Suprapubic skin (tissue), 4 donors: Measurements from ENCODE around the gene RCAN3. TPM values are rescaled to one million over a fixed set of nuclear protein-coding genes. Genes with fewer than 3 reads are reported as not detected.

Experiments used
- DNase-seq, 2 donors: peaks; one replicate each; pipeline ENCODE4 v3.0.0-alpha.2; 2019; ENCODE audit warnings: low spot score in 2 of 2
- H3K27ac ChIP-seq: fragments of 200-600 bp; sonication (generic); one replicate; pipeline ENCODE4 v1.5.1; 2019
- H3K27me3 ChIP-seq: fragments of 200-600 bp; sonication (generic); one replicate; pipeline ENCODE4 v1.5.1; 2019
- H3K36me3 ChIP-seq: fragments of 200-600 bp; sonication (generic); one replicate; pipeline ENCODE4 v1.5.1; 2019
- H3K4me1 ChIP-seq: fragments of 200-600 bp; sonication (generic); one replicate; pipeline ENCODE4 v1.5.1; 2019
- H3K4me3 ChIP-seq: fragments of 200-600 bp; sonication (generic); one replicate; pipeline ENCODE4 v1.5.1; 2019; ENCODE audit warnings: mild to moderate bottlenecking
- H3K9me3 ChIP-seq: fragments of 200-600 bp; sonication (generic); one replicate; pipeline ENCODE4 v1.5.1; 2019
- CTCF ChIP-seq, 2 donors: fragments of 200-600 bp in 1 of 2; fragments of 450-650 bp in 1 of 2; sonication (generic) in 1 of 2; IDR thresholded peaks; one replicate each; pipeline ENCODE4 v1.5.1; 2016 to 2019; ENCODE audit warnings: antibody characterized with exemption in 2 of 2, mild to moderate bottlenecking in 1 of 2, moderate library complexity in 1 of 2
- EP300 ChIP-seq: sonication (generic); formaldehyde crosslinking; IDR thresholded peaks from one replicate; pipeline ENCODE4 v1.6.1; 2017; ENCODE audit warnings: antibody characterized with exemption
- POLR2A ChIP-seq, 2 donors: fragments of 450-650 bp; IDR thresholded peaks; one replicate each; pipeline ENCODE4 v1.6.1; 2017; ENCODE audit warnings: antibody characterized with exemption in 2 of 2, mild to moderate bottlenecking in 2 of 2, moderate library complexity in 2 of 2
- POLR2AphosphoS5 ChIP-seq, 3 donors: sonication (generic); formaldehyde crosslinking; IDR thresholded peaks; one replicate each; pipeline ENCODE4 v1.6.1; 2017; ENCODE audit warnings: antibody characterized with exemption in 3 of 3
- WGBS: methylation state at CpG from one replicate; pipeline ENCODE4 v1.1.5; 2018; 5-methylcytosine and 5-hydroxymethylcytosine counted together
- total RNA-seq, 4 donors: library from RNA; depleted of rRNA; stranded (reverse); fragments of >200 nt; gene quantifications; one replicate each; pipeline ENCODE4 v1.1.0, GENCODE V29; 2016

The RCAN3 gene
- total RNA-seq, 4 donors from 2014 or later: 27.0 to 29.8 (median 27.5) TPM

GRCh38 chr1:24501371-24502064 lies 1.1 kb upstream of the RCAN3 start:
- H3K4me1 ChIP-seq: peaks cover 21% of the 10 kb centered on the region
- H3K9me3 ChIP-seq: no peaks in the 10 kb centered on the region
- peaks cover 3% of the 10 kb centered on the region for H3K27me3 ChIP-seq
- peak overlapping the region; percentile 84 for H3K27ac ChIP-seq
- peak overlapping the region; percentile 61 for H3K4me3 ChIP-seq
- no peaks in the 10 kb centered on the region for H3K36me3 ChIP-seq
- DNase-seq: no peak
- TF ChIP-seq CTCF (IDR thresholded peaks at IDR 0.05) (no peak), POLR2A (IDR thresholded peaks at IDR 0.05) (no peak), EP300 (no peak), POLR2AphosphoS5 (IDR thresholded peaks at IDR 0.05) (no peak)
- 52% methylated on average over 16 of the region's 16 CpGs for WGBS

DNA sequence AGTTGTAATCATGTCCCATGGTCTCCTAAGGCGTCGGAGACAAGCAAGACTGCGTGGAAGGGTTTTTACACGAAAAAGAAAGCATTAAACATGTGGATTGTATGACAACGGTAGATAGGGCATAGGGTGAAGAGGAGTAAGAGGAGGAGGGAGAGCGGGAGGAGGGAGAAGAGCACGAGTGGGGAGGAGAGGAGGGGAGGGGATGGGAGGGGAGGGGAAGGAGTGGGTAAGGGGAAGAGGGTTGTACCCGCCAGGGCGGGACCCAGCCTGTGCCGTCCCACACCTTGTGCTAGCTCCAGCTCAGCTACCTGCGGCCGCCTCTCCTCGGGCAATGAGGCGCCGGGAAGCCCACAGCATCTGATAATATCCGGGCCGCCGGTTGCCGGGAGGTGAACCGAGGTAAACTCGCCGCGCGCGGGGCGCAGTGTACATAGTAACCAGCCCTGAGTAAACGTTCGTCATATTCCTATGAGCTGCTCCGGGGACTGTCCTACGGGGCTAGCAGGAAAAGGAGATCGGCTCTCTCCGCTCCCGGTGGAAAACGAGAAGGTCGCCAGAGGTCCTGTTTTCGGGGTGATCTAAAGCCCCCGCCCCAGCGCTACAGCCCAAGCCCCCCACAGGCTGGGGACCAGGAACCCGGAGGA lies 449 bp upstream of the RCAN3 start:
- Histone ChIP-seq H3K36me3 (no peaks in the 10 kb centered on the region), H3K27me3 (no peaks in the 10 kb centered on the region), H3K9me3 (no peaks in the 10 kb centered on the region), H3K4me3 (peak overlapping the region; percentile 61), H3K4me1 (peaks cover 25% of the 10 kb centered on the region), H3K27ac (peak overlapping the region; percentile 84)
- DNase-seq: peak; percentile 85 to 86
- WGBS: 1% methylated on average over 30 of the region's 39 CpGs
- TF ChIP-seq CTCF (IDR thresholded peaks at IDR 0.05): no peak
- TF ChIP-seq EP300: no peak
- TF ChIP-seq POLR2AphosphoS5 (IDR thresholded peaks at IDR 0.05): no peak
- TF ChIP-seq POLR2A (IDR thresholded peaks at IDR 0.05): no peak

DNA sequence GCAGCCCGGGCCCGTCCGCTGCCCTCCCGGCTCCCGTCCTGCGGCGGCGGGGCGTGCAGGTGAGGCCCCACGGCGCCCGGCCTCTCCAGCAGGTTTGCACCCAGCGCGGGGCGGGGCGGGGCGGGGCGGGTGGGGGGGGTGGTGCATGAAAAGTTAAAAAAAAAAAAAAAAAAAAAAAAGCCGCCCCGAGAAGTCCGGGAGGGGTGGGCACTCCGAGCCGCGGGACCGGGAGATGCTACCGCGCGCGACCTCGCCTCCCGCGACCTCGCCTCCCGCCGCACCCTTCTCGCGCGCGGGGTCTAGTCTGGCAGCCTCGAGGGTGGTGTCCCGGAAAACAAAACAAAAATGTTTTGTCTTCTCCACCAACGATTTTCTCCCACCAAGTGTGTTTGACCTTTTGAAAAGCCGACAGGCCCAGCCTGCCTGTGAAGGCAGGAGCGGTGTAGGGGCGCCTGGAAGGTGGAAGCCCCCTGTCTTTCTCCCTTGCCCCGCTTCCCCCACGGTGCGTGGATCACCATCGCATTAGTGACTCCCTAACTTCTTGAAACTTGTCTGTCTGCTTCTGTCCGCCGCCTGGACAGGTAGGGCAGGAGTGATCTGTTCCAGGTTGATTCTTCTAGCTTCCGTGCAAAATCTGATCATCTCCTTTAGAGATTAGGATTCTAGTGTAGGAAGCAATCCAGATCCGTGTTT lies 569 bp downstream of the RCAN3 start:
- Histone ChIP-seq H3K9me3 (no peaks in the 10 kb centered on the region), H3K36me3 (no peaks in the 10 kb centered on the region), H3K27ac (peak overlapping the region; percentile 84), H3K27me3 (no peaks in the 10 kb centered on the region), H3K4me3 (peak overlapping the region; percentile 61), H3K4me1 (peaks cover 30% of the 10 kb centered on the region)
- DNase-seq: no peak
- no peak for TF ChIP-seq POLR2A (IDR thresholded peaks at IDR 0.05)
- no peak for TF ChIP-seq CTCF (IDR thresholded peaks at IDR 0.05)
- no peak for TF ChIP-seq POLR2AphosphoS5 (IDR thresholded peaks at IDR 0.05)
- TF ChIP-seq EP300: no peak
- 5% methylated on average over 35 of the region's 53 CpGs for WGBS

GRCh38 chr1:24503870-24504523 lies 1.4 kb downstream of the RCAN3 start:
- no peaks in the 10 kb centered on the region for H3K36me3 ChIP-seq
- TF ChIP-seq POLR2AphosphoS5 (IDR thresholded peaks at IDR 0.05) (no peak), EP300 (no peak)
- H3K27me3 ChIP-seq: no peaks in the 10 kb centered on the region
- H3K9me3 ChIP-seq: no peaks in the 10 kb centered on the region
- peaks cover 30% of the 10 kb centered on the region for H3K4me1 ChIP-seq
- no peak overlapping the region for H3K27ac ChIP-seq
- WGBS: 65% methylated on average over 7 of the region's 7 CpGs
- H3K4me3 ChIP-seq: peak overlapping the region; percentile 61
- DNase-seq: no peak

DNA sequence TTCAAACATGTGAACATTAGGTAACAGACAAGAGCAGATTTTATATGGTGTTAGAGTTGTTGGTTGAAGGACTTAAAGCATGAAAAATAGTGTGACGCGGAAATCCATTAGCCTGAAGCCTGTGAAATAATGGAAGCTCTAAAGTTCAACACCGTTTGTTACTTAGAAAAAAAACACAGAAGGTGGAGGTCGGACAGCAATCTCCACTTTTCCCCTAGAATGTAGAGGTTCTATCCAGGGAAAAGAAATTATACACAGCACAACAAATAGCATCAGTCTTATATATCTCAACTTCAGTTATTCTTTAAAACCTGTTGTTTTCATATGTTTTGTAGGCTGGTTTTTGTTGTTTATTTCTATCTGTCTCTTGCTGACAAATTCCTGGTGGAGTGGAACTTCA lies 1.9 kb downstream of the RCAN3 start:
- 85% methylated on average over 4 of the region's 4 CpGs for WGBS
- H3K27me3 ChIP-seq: no peaks in the 10 kb centered on the region
- no peak overlapping the region for H3K4me3 ChIP-seq
- no peaks in the 10 kb centered on the region for H3K9me3 ChIP-seq
- H3K36me3 ChIP-seq: no peaks in the 10 kb centered on the region
- no peak overlapping the region for H3K27ac ChIP-seq
- no peak for DNase-seq
- TF ChIP-seq CTCF (IDR thresholded peaks at IDR 0.05) (no peak), POLR2A (IDR thresholded peaks at IDR 0.05) (no peak), POLR2AphosphoS5 (IDR thresholded peaks at IDR 0.05) (no peak), EP300 (no peak)
- peaks cover 30% of the 10 kb centered on the region for H3K4me1 ChIP-seq
